ENCODE results near the gene YIPF4. TPM values are rescaled to one million over a fixed set of nuclear protein-coding genes. Genes with fewer than 3 reads are reported as not detected.

YIPF4 gene
- total RNA-seq, 1 donor, result 18.5 TPM

DNA sequence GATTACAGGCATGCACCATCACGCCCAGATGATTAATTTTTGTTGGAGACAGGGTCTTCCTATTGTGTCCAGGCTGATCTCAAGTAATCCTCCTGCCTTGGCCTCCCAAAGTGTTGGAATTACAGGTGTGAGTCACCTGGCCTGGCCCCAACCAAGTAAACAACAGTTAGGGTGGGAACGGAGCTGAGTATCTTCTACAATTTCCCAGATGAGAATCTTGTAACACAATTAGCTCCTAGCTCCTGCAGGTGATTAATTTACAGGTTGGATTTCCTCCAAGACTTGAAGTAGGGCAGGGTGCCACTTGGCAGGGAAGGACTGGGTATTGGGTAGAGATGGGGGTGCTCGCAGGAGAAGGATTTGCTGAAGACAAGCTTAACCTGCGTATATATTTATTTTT lies 30.8 kb upstream of the YIPF4 start:
- TF ChIP-seq CTCF (IDR thresholded peaks at IDR 0.05; ENCODE audit: extremely low read depth, low read depth, low read length), result no peak
- H2AFZ ChIP-seq (ENCODE audit: low read length), result no peak overlapping the region
- DNase-seq (ENCODE audit: insufficient read length, low spot score, missing footprints), result no peak
- H3K79me2 ChIP-seq (ENCODE audit: insufficient read depth, low read length), result no peaks in the 10 kb centered on the region
- H3K27me3 ChIP-seq (ENCODE audit: insufficient read depth, low read length), result no peaks in the 10 kb centered on the region
- no peak overlapping the region for H3K4me2 ChIP-seq (ENCODE audit: insufficient read depth, low read length)
- no peaks in the 10 kb centered on the region for H3K4me1 ChIP-seq (ENCODE audit: insufficient read depth, low read length)
- H4K20me1 ChIP-seq (ENCODE audit: insufficient read depth, low read length), result no peaks in the 10 kb centered on the region
- H3K27ac ChIP-seq (ENCODE audit: low read depth, low read length), result no peak overlapping the region
- H3K9me3 ChIP-seq (ENCODE audit: low read depth, low read length), result no peaks in the 10 kb centered on the region
- no peak overlapping the region for H3K4me3 ChIP-seq (ENCODE audit: insufficient read depth, low read length)
- no peaks in the 10 kb centered on the region for H3K36me3 ChIP-seq (ENCODE audit: insufficient read depth, low read length)

DNA sequence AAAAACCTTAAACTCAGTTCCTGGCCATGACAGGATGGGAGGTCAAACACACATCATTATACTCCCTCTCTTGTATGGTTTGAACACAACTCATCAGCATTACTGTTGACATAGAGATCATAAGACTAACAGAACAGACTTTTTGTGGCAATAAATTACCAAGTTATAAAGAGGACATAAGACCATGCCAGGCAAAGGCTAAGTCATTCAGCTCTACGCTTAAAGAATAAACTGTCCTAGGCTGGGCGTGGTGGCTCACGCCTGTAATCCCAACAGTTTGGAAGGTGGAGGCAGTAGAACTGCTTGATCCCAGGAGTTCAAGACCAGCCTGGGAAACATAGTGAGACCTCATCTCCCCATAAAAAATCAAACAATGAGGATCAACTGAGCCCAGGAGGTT lies 29.4 kb upstream of the YIPF4 start:
- Histone ChIP-seq H3K9me3 (ENCODE audit: low read depth, low read length) (no peaks in the 10 kb centered on the region), H3K4me1 (ENCODE audit: insufficient read depth, low read length) (no peaks in the 10 kb centered on the region), H2AFZ (ENCODE audit: low read length) (no peak overlapping the region), H3K27me3 (ENCODE audit: insufficient read depth, low read length) (no peaks in the 10 kb centered on the region), H3K4me3 (ENCODE audit: insufficient read depth, low read length) (no peak overlapping the region), H3K79me2 (ENCODE audit: insufficient read depth, low read length) (no peaks in the 10 kb centered on the region), H3K36me3 (ENCODE audit: insufficient read depth, low read length) (no peaks in the 10 kb centered on the region), H3K27ac (ENCODE audit: low read depth, low read length) (no peak overlapping the region), H4K20me1 (ENCODE audit: insufficient read depth, low read length) (no peaks in the 10 kb centered on the region), H3K4me2 (ENCODE audit: insufficient read depth, low read length) (no peak overlapping the region)
- TF ChIP-seq CTCF (IDR thresholded peaks at IDR 0.05; ENCODE audit: extremely low read depth, low read depth, low read length), result no peak
- DNase-seq (ENCODE audit: insufficient read length, low spot score, missing footprints), result no peak

- no peak overlapping the region for H3K4me2 ChIP-seq (ENCODE audit: insufficient read depth, low read length)
- no peak for TF ChIP-seq CTCF (IDR thresholded peaks at IDR 0.05; ENCODE audit: extremely low read depth, low read depth, low read length)
- H4K20me1 ChIP-seq (ENCODE audit: insufficient read depth, low read length), result no peaks in the 10 kb centered on the region
- no peak overlapping the region for H3K4me3 ChIP-seq (ENCODE audit: insufficient read depth, low read length)
- no peaks in the 10 kb centered on the region for H3K79me2 ChIP-seq (ENCODE audit: insufficient read depth, low read length)
- H3K27ac ChIP-seq (ENCODE audit: low read depth, low read length), result no peak overlapping the region
- H3K27me3 ChIP-seq (ENCODE audit: insufficient read depth, low read length), result no peaks in the 10 kb centered on the region
- H3K4me1 ChIP-seq (ENCODE audit: insufficient read depth, low read length), result no peaks in the 10 kb centered on the region
- H3K9me3 ChIP-seq (ENCODE audit: low read depth, low read length), result no peaks in the 10 kb centered on the region
- DNase-seq (ENCODE audit: insufficient read length, low spot score, missing footprints), result no peak
- H3K36me3 ChIP-seq (ENCODE audit: insufficient read depth, low read length), result no peaks in the 10 kb centered on the region
- no peak overlapping the region for H2AFZ ChIP-seq (ENCODE audit: low read length)
Measured at GRCh38 chr2:32249731-32250236, 27.9 kb upstream of the YIPF4 start.

DNA sequence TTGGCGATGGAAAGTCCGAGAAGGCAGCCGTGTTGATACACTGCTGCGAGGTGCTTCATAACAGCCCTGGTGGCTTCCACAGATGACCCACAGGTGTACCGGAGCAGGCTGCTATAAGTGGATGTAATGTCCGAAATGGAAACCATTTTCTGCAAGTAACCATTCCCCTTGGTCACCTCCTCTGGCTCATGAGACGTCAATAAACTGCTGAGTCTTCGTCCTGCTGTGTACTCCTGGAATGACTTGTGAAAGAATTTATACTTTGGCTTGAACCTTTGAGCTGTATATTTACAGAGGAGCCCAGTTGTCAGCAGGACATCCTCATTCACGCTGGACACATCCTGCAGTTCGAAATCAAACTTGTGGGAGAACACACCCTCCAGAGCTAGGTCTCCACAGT lies 27.4 kb upstream of the YIPF4 start:
- TF ChIP-seq CTCF (IDR thresholded peaks at IDR 0.05; ENCODE audit: extremely low read depth, low read depth, low read length), result no peak
- H2AFZ ChIP-seq (ENCODE audit: low read length), result no peak overlapping the region

More for the DNA sequence above, 27.4 kb upstream of the YIPF4 start:
- no peaks in the 10 kb centered on the region for H3K79me2 ChIP-seq (ENCODE audit: insufficient read depth, low read length)
- H3K9me3 ChIP-seq (ENCODE audit: low read depth, low read length), result no peaks in the 10 kb centered on the region
- no peaks in the 10 kb centered on the region for H3K36me3 ChIP-seq (ENCODE audit: insufficient read depth, low read length)
- H4K20me1 ChIP-seq (ENCODE audit: insufficient read depth, low read length), result no peaks in the 10 kb centered on the region
- H3K4me3 ChIP-seq (ENCODE audit: insufficient read depth, low read length), result no peak overlapping the region
- DNase-seq (ENCODE audit: insufficient read length, low spot score, missing footprints), result no peak
- no peaks in the 10 kb centered on the region for H3K4me1 ChIP-seq (ENCODE audit: insufficient read depth, low read length)
- no peak overlapping the region for H3K27ac ChIP-seq (ENCODE audit: low read depth, low read length)
- no peaks in the 10 kb centered on the region for H3K27me3 ChIP-seq (ENCODE audit: insufficient read depth, low read length)
- H3K4me2 ChIP-seq (ENCODE audit: insufficient read depth, low read length), result no peak overlapping the region
